A549 (cell line): ENCODE measurements around the gene RABGAP1L. TPM values are rescaled to one million over a fixed set of nuclear protein-coding genes. Genes with fewer than 3 reads are reported as not detected.

Source experiments
- ATAC-seq, 2 experiments: fragments of 200-7000 bp in 1 of 2; fragments of >200 bp in 1 of 2; cut with Nextera tagmentation in 1 of 2; cut with Tn5 transposase in 1 of 2; 3 replicates each; pipeline versions ENCODE4 v1.8.0 to v1.9.1; 2018 to 2020; ENCODE audit warnings: mild to moderate bottlenecking in 1 of 2, moderate library complexity in 1 of 2
- CTCF ChIA-PET: fragments of 300-600 bp; sonication (Branson Sonifier 250); formaldehyde crosslinking; extraction: SDS; loops from one replicate; lab custom pipeline; 2021; ENCODE audit warnings: antibody characterized with exemption, inconsistent platforms; lab: Yijun Ruan, JAX
- POLR2A ChIA-PET: fragments of 350-600 bp; formaldehyde crosslinking; extraction: SDS; loops from one replicate; lab custom pipeline; 2021; ENCODE audit warnings: antibody characterized with exemption, inconsistent platforms; lab: Yijun Ruan, JAX
- DNase-seq, 2 experiments: peaks; one replicate each; pipeline versions ENCODE4 v3.0.0 to v3.0.0-alpha.2; 2011 to 2016; ENCODE audit warnings: low read depth in 1 of 2, low spot score in 1 of 2
- FAIRE-seq: peaks from 2 replicates; lab custom pipeline; 2011; peaks lifted over from hg19 to GRCh38; lab: Jason Lieb, UNC
- H3K27ac ChIP-seq, 2 experiments: fragments of >200 bp; sonication (Bioruptor Twin); formaldehyde crosslinking; 3 replicates each; pipeline ENCODE4 v1.5.1; 2016 to 2017
- H3K4me1 ChIP-seq: fragments of >200 bp; sonication (Bioruptor Twin); formaldehyde crosslinking; 3 replicates; pipeline ENCODE4 v1.6.1; 2016
- H3K4me2 ChIP-seq: fragments of >200 bp; sonication (Bioruptor Twin); formaldehyde crosslinking; 3 replicates; pipeline ENCODE4 v1.6.1; 2016
- H3K4me3 ChIP-seq: fragments of >200 bp; sonication (Bioruptor Twin); formaldehyde crosslinking; 3 replicates; pipeline ENCODE4 v1.5.1; 2016
- H3K9me3 ChIP-seq: fragments of >200 bp; sonication (Bioruptor Twin); formaldehyde crosslinking; 3 replicates; pipeline ENCODE4 v1.6.1; 2016
- BHLHE40 ChIP-seq: IDR thresholded peaks from 2 replicates; pipeline ENCODE4 v1.6.1; 2012; ENCODE audit warnings: low read depth, low read length, inconsistent platforms
- CEBPB ChIP-seq, 2 experiments: fragments of >200 bp in 1 of 2; sonication (Bioruptor Twin) in 1 of 2; formaldehyde crosslinking in 1 of 2; IDR thresholded peaks; 2 replicates each; pipeline ENCODE4 v1.6.1; 2012 to 2016
- CHD2 ChIP-seq: fragments of 150-350 bp; IDR thresholded peaks from 2 replicates; pipeline ENCODE4 v1.6.1; 2014; ENCODE audit warnings: low read length; ENCODE audit not compliant: partially characterized antibody
- EHF ChIP-seq: fragments of 250-450 bp; sonication (Bioruptor Pico); IDR thresholded peaks from 2 replicates; pipeline ENCODE4 v1.5.0; 2020; ENCODE audit warnings: mild to moderate bottlenecking
- EHMT2 ChIP-seq: fragments of 200-600 bp; sonication (generic); IDR thresholded peaks from 2 replicates; pipeline ENCODE4 v1.6.1; 2016; ENCODE audit warnings: antibody characterized with exemption, low read depth, mild to moderate bottlenecking, moderate library complexity
- FOSB ChIP-seq: fragments of 250-450 bp; sonication (Bioruptor Pico); IDR thresholded peaks from 2 replicates; pipeline ENCODE4 v1.5.0; 2020; ENCODE audit warnings: mild to moderate bottlenecking, moderate library complexity
- HDAC2 ChIP-seq: fragments of 200-600 bp; sonication (generic); IDR thresholded peaks from 2 replicates; pipeline ENCODE4 v1.6.1; 2016
- KDM1A ChIP-seq: fragments of 200-600 bp; sonication (generic); IDR thresholded peaks from 2 replicates; pipeline ENCODE4 v1.6.1; 2016; ENCODE audit warnings: low read depth, mild to moderate bottlenecking
- KDM5A ChIP-seq: fragments of 200-600 bp; sonication (generic); IDR thresholded peaks from 2 replicates; pipeline ENCODE4 v1.6.1; 2016; ENCODE audit warnings: antibody characterized with exemption, mild to moderate bottlenecking
- MAFK ChIP-seq: fragments of 450-650 bp; IDR thresholded peaks from 2 replicates; pipeline ENCODE4 v1.6.1; 2014; ENCODE audit not compliant: partially characterized antibody
- MAZ ChIP-seq: fragments of 150-350 bp; IDR thresholded peaks from 2 replicates; pipeline ENCODE4 v1.6.1; 2014; ENCODE audit warnings: antibody characterized with exemption, low read depth, low read length, borderline replicate concordance
- NFE2L2 ChIP-seq: fragments of 150-350 bp; conservative IDR thresholded peaks from 2 replicates; pipeline ENCODE4 v1.6.1; 2014; ENCODE audit warnings: low read length
- NR3C1 ChIP-seq: fragments of >200 bp; sonication (Bioruptor Twin); formaldehyde crosslinking; IDR thresholded peaks from 3 replicates; pipeline ENCODE4 v1.6.1; 2017
- PHF8 ChIP-seq: fragments of 200-600 bp; sonication (generic); IDR thresholded peaks from 2 replicates; pipeline ENCODE4 v1.6.1; 2016; ENCODE audit warnings: low read depth, mild to moderate bottlenecking, antibody characterized with exemption, moderate library complexity, borderline replicate concordance
- RAD21 ChIP-seq, 2 experiments: fragments of >200 bp in 1 of 2; sonication (Bioruptor Twin) in 1 of 2; formaldehyde crosslinking in 1 of 2; IDR thresholded peaks in 1 of 2; conservative IDR thresholded peaks in 1 of 2; 2 replicates in 1 of 2; 3 replicates in 1 of 2; pipeline ENCODE4 v1.6.1; 2012 to 2018; ENCODE audit warnings: inconsistent platforms in 1 of 2
- RARB ChIP-seq: fragments of 250-450 bp; sonication (Bioruptor Pico); IDR thresholded peaks from 2 replicates; pipeline ENCODE4 v1.8.0; 2021; ENCODE audit warnings: mild to moderate bottlenecking, moderate library complexity
- REST ChIP-seq: fragments of 200-600 bp; sonication (generic); IDR thresholded peaks from 2 replicates; pipeline ENCODE4 v1.6.1; 2016; ENCODE audit warnings: antibody characterized with exemption, mild to moderate bottlenecking, moderate library complexity
- SREBF2 ChIP-seq: fragments of 450-650 bp; IDR thresholded peaks from 2 replicates; pipeline ENCODE4 v1.6.1; 2014; ENCODE audit warnings: mild to moderate bottlenecking, moderate library complexity
- TFCP2L1 ChIP-seq: fragments of 250-450 bp; sonication (Bioruptor Pico); IDR thresholded peaks from 2 replicates; pipeline ENCODE4 v1.5.0; 2021; ENCODE audit warnings: mild to moderate bottlenecking
- TP53 ChIP-seq: fragments of 250-450 bp; sonication (Bioruptor Pico); IDR thresholded peaks from 2 replicates; pipeline ENCODE4 v1.5.0; 2021; ENCODE audit warnings: mild to moderate bottlenecking, moderate library complexity
- ZNF302 ChIP-seq: fragments of 250-450 bp; sonication (Bioruptor Pico); IDR thresholded peaks from 2 replicates; pipeline ENCODE4 v1.9.0; 2021; ENCODE audit warnings: inconsistent platforms, mild to moderate bottlenecking, moderate library complexity
- WGBS: methylation state at CpG from one replicate; pipeline ENCODE4 v1.1.6; 2017; ENCODE audit errors: missing lambda C conversion rate; 5-methylcytosine and 5-hydroxymethylcytosine counted together
- polyA plus RNA-seq, 4 experiments: library from polyadenylated mRNA; depleted of rRNA in 3 of 4; stranded (reverse); fragments of >200 nt; fragmentation: RNase III in 1 of 4; extraction: RNeasy Plus Mini Kit Qiagen cat#74134 plus additional on column Dnase treatment in 1 of 4; gene quantifications; 2 replicates in 3 of 4; 3 replicates in 1 of 4; pipeline ENCODE4 v1.2.3, GENCODE V29; 2011 to 2017
- TF ChIP-seq, protein P1 (sequence below): IDR thresholded peaks from 2 replicates; pipeline ENCODE4 v1.6.1; 2012
- TF ChIP-seq, protein P2 (sequence below): IDR thresholded peaks from 2 replicates; pipeline ENCODE4 v1.6.1; 2012

RABGAP1L gene
- polyA plus RNA-seq, 2 of the 4 experiments (the other 2 are of a cell fraction) = 8.2 to 18.6 TPM

DNA sequence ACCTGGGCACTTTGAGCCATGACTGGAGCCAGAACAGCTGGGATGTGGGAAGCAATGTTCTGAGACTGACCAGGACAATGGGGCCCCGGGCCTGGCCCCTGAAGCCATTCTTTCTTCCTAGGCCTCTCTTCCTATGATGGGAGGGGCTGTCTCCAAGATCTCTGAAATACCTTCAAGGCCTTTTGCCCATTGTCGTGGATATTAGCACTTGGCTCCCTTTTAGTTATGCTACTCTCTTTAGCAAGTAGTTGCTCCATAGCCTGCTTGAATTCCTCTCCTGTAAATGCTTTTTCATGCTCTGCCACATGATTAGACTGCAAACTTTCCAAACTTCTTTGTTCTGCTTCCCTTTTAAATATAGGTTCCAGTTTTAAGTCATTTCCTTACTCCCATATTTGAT is 577.5 kb downstream of the RABGAP1L start:
- Histone ChIP-seq H3K4me3 (no peak overlapping the region), H3K9me3 (no peaks in the 10 kb centered on the region), H3K4me2 (no peak overlapping the region), H3K4me1 (no peaks in the 10 kb centered on the region), H3K27ac (no peak overlapping the region)
- WGBS = 77% methylated on average over 2 of the region's 2 CpGs
- POLR2A ChIA-PET = no interaction called here
- DNase-seq = no peak
- ATAC-seq = no peak
- no peak for FAIRE-seq
- CTCF ChIA-PET = interaction anchor here (1.1 to 5.2 kb wide), 4 partner anchors 9 to 478 kb away, joined by 3 to 25 read pairs (median 5); no protein-coding TSS in a partner anchor
- TF ChIP-seq KDM1A (no peak), RARB (CRISPR knock-in tag) (no peak), TFCP2L1 (CRISPR knock-in tag) (no peak), ZNF302 (CRISPR knock-in tag) (no peak)

DNA sequence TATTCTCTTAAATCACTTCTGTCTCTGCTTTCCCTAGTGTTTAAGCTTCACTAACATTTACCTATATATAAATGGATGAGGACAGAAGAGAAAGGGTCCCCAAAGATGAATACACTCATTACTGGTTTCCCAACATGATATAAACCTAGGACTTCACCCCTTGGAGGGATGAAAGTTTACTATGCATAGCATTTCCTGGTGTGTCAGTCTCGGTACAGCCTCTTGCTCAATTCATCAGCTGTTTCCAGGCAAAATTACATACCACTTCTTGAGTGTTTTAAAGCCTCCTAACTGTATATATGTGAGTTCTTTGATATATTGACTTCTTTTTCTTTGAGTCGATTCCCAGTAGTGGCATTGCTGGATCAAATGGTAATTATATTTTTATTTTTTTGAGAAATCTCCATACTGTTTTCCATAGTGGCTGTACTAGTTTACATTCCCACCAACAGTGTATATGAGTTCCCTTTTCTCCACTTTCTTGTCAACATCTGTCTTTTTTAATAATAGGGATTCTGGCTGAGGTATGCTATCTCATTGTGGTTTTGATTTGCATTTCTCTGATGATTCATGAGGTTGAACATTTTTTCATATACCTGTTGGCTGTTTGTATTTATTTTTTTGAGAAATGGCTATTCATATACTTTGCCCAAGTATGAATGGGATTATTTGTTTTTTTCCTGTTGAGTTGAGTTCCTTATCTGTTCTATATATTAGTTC is 581.1 kb downstream of the RABGAP1L start:
- Histone ChIP-seq H3K4me3 (no peak overlapping the region), H3K9me3 (no peaks in the 10 kb centered on the region), H3K27ac (no peak overlapping the region), H3K4me2 (no peak overlapping the region), H3K4me1 (no peaks in the 10 kb centered on the region)
- ATAC-seq = no peak
- DNase-seq = no peak
- no peak for FAIRE-seq
- WGBS = 45% methylated on average over 2 of the region's 2 CpGs
- POLR2A ChIA-PET = no interaction called here
- TF ChIP-seq, protein P1, sequence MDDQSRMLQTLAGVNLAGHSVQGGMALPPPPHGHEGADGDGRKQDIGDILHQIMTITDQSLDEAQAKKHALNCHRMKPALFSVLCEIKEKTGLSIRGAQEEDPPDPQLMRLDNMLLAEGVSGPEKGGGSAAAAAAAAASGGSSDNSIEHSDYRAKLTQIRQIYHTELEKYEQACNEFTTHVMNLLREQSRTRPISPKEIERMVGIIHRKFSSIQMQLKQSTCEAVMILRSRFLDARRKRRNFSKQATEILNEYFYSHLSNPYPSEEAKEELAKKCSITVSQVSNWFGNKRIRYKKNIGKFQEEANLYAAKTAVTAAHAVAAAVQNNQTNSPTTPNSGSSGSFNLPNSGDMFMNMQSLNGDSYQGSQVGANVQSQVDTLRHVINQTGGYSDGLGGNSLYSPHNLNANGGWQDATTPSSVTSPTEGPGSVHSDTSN = no peak
- no peak for TF ChIP-seq BHLHE40
- TF ChIP-seq NFE2L2 = no peak
- no peak for TF ChIP-seq EHF (CRISPR knock-in tag)
- TF ChIP-seq, protein P2, sequence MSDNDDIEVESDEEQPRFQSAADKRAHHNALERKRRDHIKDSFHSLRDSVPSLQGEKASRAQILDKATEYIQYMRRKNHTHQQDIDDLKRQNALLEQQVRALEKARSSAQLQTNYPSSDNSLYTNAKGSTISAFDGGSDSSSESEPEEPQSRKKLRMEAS = no peak
- TF ChIP-seq NR3C1 = no peak
- no peak for TF ChIP-seq PHF8
- TF ChIP-seq HDAC2 = no peak
- TF ChIP-seq MAZ = no peak
- no peak for TF ChIP-seq CHD2
- no peak for TF ChIP-seq ZNF302 (CRISPR knock-in tag)
- no peak for TF ChIP-seq SREBF2
- no peak for TF ChIP-seq RAD21 (conservative IDR thresholded peaks at IDR 0.05 in 1 of 2, IDR thresholded peaks at IDR 0.05 in 1 of 2)
- no peak for TF ChIP-seq FOSB (CRISPR knock-in tag)
- TF ChIP-seq, all 56 proteins: peak for 0
- CTCF ChIA-PET = interaction anchor here (5.2 kb wide), 1 partner anchor 478 kb away, joined by 25 read pairs; no protein-coding TSS in a partner anchor

GRCh38 chr1:174742805-174743653 is 583.7 kb downstream of the RABGAP1L start:
- FAIRE-seq = no peak

More at GRCh38 chr1:174742805-174743653, 583.7 kb downstream of the RABGAP1L start:
- CTCF ChIA-PET = interaction anchor here (0.6 to 7.8 kb wide), 11 partner anchors 8 to 659 kb away, joined by 3 to 70 read pairs (median 4); no protein-coding TSS in a partner anchor
- no peak overlapping the region for H3K27ac ChIP-seq
- no peak overlapping the region for H3K4me3 ChIP-seq
- 54% methylated on average over 3 of the region's 3 CpGs for WGBS
- ATAC-seq = no peak
- TF ChIP-seq CHD2 = no peak
- no peak for TF ChIP-seq TP53 (CRISPR knock-in tag)
- no peak for TF ChIP-seq KDM5A
- TF ChIP-seq, protein P1 = no peak
- TF ChIP-seq EHMT2 = no peak
- no peak for TF ChIP-seq RAD21 (conservative IDR thresholded peaks at IDR 0.05 in 1 of 2, IDR thresholded peaks at IDR 0.05 in 1 of 2)
- no peak for TF ChIP-seq REST
- TF ChIP-seq CEBPB (IDR thresholded peaks at IDR 0.05) = no peak
- TF ChIP-seq MAFK = no peak
- no peak for DNase-seq
- no peak overlapping the region for H3K4me2 ChIP-seq
- no peaks in the 10 kb centered on the region for H3K9me3 ChIP-seq
- POLR2A ChIA-PET = no interaction called here
- H3K4me1 ChIP-seq = no peaks in the 10 kb centered on the region
